Measurements from ENCODE around the gene ADAMTS10.
"Not testable (repeated sequence)": the region's sequence is repeated elsewhere in the genome, so short reads cannot be mapped to it uniquely, and the experiment has no call there.

ADAMTS10 gene

DNA sequence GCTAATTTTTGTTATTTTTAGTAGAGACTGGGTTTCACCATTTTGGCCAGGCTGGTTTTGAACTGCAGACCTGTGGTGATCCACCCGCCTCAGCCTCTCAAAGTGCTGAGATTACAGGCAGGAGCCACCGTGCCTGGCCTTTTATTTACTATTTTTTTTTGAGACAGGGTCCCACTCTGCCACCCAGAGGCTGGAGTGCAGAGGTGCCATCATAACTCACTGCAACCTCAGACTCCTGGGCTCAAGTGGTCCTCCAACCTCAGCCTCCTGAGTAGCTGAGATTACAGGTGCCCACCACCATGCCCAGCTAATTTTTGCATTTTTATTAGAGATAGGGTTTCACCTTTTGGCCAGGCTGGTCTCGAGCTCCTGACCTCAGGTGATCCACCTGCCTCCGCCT, 12.4 kb upstream of the ADAMTS10 start:
- not testable (repeated sequence) for DNase-seq

DNA sequence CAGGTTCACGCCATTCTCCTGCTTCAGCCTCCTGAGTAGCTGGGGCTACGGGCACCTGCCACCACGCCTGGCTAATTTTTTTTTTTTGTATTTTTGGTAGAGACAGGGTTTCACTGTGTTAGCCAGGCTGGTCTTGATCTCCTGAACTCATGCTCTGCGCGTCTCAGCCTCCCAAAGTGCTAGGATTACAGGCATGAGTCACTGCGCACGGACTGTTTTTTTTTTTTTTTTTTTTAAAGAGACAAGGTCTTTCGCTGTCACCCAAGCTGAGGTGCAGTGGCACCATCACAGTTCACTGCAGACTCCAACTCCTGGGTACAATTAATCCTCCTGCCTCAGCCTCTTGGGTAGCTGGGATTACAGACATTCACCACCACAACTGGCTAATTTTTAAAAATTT, 8.2 kb upstream of the ADAMTS10 start:
- no peak for DNase-seq

- no peak for DNase-seq
These were observed 7.5 kb upstream of the ADAMTS10 start for GRCh38 chr19:8617984-8618383.

- not testable (repeated sequence) for DNase-seq
These were observed 6.8 kb upstream of the ADAMTS10 start for GRCh38 chr19:8617325-8617724.

- no peak for DNase-seq
These were observed 6.3 kb upstream of the ADAMTS10 start for GRCh38 chr19:8616861-8617260.

DNA sequence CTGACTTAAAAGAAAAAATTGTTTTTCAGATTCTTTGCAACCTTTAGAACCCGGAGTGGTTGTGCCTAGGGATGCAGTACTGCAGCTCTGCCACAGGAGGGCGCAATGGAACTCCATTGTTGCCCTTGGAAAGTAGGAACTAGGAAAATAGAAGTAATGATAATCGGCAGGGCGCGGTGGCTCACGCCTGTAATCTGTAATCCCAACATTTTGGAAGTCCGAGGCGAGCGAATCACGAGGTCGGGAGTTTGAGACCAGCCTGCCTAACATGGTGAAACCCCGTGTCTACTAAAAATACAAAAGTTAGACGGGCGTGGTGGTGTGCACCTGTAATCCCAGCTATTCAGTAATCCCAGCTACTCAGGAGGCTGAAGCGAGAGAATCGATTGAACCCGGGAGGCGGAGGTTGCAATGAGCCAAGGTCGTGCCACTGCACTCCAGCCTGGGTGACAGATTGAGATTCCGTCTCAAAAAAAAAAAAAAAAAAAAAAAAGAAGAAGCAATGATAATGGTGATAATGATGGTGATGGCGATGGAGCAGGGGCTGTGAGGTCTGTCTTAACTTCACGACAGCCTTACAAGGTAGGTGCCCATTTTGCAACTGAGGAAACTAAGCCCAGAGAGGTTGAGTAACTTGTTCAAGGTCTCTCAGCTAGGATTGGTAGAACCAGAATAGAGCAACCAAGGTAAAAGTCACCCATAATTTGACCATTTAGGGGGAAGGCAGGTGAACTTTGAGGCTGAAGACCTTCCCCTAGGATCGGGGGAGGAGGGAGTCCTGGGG, 5.5 kb upstream of the ADAMTS10 start:
- peak; percentile 73 to 78 for DNase-seq

DNA sequence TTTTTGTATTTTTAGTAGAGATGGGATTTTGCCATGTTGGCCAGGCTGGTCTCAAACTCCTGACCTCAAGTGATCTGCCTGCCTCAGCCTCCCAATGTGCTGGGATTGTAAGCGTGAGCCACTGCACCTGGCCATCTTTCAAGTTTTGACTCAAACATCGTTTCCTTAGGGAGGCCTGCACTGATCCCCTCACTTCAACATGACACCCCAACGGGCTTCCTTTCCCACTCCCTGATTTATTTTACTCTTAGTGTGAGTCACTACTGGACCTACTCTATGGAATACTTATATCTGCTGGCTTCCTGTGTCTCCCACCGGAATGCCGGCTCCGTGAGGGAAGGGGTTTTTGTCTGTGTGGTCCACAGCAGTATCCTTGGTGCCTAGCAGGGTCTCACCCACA, 4.5 kb upstream of the ADAMTS10 start:
- no peak for DNase-seq

- DNase-seq = no peak
These were observed 3.9 kb upstream of the ADAMTS10 start for GRCh38 chr19:8614455-8614854.

DNA sequence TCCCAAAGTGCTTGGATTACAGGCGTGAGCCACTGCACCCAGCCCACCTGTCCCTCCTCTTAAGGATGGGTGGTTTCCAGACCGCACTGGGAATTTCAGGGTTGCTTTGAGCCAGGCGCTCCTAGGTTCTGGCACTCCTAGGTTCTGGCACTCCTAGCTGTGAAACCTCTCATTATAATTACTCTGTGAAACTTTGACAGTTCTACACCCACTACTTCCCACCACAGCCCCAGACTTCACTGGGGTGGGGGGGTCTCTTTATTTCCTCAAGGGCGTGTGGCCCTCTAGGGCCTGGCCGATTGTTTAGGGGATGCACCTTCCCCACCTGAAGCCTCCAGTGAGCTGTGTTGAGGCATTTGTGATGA, 2.3 kb upstream of the ADAMTS10 start:
- DNase-seq = no peak

DNA sequence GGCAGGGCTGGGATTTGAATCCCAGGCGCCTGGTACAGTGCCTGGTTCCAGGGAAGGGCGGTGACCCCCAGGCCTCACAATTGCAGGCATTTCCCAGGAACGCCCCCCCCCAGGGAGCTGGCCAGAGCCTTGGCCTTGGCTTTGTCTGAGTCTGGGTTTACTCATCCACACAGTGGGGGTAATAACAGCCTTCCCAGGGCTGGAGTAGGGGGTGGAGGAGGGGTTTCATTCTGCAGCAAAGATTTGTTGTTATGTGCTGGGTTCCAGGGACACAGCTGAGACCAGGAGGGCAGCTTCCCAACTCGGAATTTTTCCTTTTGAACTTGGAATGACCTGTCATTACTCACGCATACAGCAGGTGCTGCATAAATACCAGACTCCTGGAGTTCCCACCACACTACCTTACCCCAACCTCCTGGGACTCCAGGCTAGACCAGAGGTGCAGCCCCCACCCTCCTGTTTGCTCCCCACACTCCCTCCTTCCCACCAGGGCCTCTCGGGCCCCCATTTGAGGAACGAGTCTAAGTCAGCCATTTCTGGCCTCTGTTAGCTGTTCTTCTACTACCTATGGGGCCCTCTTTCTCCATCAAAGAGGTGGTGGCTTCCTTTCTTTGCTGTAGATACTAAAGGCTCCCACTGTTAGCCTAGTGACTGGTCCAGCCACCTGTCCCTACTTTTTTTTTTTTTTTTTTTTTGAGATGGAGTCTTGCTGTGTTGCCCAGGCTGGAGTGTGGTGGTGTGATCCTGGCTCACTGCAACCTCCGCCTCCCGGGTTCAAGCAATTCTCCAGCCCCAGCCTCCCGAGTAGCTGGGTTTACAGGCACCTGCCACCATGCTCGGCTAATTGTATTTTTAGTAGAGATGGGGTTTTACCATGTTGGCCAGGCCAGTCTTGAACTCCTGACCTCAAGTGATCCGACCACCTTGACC, 1.6 kb upstream of the ADAMTS10 start:
- no peak for DNase-seq

DNA sequence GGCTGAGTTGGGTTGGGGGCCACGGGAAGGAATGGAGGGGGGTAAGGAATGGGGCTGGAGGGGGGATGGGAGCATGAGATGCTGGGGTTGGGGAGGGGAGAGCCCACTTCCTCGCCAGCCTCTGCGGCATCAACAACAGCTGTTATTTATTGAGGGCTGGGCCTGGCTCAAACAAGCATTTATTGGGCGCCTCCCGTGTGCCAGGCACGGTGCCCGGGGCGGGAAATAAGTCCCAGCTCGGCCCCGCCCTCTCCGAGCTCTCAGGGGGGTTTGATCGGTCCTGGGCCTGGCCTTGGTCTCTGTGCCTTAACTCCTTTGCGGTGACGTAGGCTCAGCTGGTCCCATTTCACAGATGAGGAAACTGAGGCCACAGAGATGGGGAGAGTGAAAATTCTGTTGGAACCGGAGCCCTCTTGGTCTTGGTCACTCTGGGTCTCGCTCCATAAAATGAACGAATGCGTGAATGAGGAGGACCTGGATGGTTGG, 919 bp upstream of the ADAMTS10 start:
- DNase-seq = no peak

DNA sequence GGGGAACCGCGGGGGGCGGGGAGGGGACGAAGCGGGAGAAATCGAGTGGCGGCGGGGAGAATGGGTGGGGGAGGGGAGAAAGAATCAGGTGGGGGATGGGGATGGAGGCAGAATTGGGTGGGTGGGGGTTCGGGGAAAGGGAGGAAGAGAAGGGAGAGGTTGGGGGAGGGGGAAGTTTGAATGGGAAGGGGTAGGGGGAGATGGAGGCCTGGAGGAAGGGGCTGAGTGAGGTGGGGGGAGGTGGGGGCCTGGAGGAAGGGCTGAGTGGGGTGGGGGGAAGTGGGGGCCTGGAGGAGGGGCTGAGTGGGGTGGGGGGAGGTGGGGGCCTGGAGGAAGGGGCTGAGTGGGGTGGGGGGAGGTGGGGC, 403 bp upstream of the ADAMTS10 start:
- DNase-seq = no peak

DNA sequence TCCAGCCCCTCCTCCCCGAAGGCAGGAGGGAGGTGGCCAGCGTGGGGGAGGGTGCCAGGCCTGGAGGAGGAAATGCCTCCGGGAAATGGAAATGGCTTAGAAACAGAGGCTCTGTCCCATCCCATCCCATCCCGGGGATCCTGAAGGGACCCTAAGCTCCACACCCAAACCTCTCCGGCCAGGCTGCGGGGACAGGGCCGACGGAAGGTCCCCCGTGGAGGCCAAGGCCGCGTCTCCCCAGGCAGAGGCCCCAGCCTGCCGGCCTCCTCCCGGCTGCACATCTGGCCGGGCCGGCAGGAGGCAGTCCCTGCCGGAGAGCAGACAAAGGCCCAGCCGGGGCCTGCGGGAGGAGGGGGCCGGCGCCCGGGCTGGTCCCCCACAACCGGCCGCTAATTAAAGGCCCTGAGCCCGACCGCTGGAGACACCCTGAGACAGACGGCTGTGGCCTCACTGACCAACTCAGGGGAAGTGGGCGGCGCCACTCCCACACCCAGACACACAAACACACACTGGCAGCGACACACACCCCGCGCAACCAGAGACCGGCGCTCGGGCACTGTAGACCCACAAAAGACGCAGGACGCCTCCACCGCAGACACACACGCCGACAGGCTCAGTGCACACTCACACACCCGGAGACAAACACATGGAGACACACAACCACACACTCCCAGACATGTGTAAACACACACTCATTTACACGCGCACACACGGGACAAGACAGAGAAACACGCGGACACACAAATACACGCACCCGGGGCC, 1.1 kb downstream of the ADAMTS10 start:
- peak; percentile 43 to 47 for DNase-seq

GRCh38 chr19:8608941-8609278, 1.6 kb downstream of the ADAMTS10 start:
- no peak for DNase-seq

DNA sequence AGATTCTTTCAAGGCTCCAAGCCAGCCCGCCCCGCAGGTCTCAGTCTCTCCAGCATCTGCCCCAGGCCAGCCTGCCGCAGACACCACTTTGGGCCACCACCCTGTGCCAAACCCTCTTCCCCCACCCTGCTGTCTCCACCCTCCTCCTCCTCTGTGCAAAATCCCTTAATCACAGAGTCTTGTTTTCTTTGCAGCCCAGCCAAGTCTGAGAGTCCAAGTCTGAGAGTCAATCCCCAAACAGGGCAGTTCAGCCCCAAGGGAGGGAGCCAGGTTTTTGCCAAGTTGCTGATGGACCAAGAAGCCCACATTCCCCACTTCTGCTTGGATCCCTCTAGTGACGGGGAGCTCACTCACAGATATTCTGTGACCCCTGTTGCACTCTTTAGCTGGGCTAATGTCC, 3.1 kb downstream of the ADAMTS10 start:
- DNase-seq = no peak

DNA sequence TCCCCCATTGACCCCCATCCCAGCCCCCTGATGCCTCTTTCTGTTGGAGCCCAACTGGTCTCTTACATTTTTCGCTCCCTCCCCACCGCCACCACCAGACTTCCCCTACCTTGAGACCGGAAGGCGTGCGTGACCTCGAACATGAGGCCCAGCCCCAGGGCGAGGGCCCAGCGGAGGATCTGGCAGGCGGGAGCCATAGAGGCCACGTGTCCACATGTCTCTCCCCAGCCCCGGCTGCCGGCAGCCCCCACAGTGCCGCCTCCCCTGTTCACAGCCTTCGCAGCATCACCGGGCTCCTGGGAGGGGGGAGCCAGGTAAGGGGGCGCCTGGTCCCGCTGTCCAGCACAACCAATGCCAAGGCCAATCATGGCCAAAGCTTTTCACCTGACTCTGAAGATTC, 5.0 kb downstream of the ADAMTS10 start:
- no peak for DNase-seq

DNA sequence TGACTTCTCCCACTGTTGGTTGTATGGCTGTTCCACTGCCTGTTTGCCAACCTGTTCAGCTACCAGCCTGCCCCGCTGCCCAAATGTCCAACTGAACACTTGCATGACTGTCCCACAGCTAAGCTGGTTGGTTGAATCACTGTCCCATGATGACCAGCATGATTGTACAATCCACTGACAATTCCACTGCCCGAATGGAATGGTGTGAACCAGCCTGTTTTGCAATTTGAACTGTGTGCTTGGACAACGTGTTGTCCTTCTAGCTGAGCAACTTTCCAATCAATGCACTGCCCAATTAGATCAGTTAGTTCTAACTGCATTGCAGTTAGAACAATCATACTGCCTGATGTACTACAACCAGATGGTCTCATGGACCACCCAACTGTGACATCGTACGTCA, 8.7 kb downstream of the ADAMTS10 start:
- DNase-seq = no peak

DNA sequence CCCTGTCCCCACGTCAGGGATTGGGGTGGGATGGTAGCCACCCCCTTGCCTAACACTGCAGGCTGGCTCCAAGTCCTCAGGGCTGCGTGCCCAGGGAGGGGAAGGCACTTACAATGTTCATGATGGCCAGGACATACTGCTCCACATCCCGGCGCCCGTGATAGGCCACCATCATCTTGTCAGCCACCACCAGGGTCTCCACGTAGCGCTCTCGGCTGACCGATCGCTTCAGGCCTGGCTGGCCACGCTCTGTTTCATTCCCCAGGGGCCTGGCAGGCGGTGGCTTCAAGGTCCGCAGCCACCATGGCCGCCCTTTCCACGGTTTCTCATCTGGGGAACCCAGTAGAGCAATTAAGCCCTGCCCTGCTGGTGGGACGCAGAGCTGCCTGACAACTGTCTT, 9.7 kb downstream of the ADAMTS10 start:
- DNase-seq = no peak

DNA sequence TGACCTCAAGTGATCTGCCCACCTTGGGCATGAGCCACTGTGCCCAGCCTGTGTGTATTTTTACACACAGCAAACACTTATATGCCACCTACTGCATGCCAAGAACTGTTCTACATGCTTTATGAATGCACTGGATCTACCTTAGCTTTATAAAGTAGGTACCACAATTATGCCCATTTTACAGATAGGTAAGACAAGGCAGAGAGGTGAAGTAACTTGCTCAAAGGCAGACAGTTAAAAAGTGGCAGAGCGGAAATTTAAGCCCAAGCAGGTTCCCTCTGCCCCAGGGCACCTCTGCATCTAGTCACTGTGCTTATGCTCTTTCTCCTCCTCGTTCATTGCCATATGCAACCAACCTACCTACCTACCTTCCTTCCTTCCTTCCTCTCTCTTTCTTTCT, 10.5 kb downstream of the ADAMTS10 start:
- DNase-seq = no peak

DNA sequence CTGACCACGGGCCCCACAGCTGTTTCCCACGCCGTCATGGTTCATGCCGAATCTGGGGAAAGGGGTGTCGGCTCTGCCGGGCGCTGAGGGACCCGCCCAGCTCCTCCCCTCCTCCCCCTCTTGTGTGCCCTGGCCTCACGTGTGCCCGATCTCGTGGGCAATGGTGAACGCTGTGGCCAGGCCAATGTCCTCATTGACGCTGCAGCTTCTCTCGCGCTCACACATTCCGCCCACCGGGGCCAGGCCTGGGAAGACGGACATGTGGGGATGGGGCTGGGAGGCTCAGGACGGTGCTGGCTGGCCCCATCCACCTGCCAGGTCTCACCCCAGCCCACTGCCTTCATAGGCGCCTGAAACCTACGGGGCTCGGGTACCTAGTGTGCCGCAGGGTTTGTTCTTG, 14.3 kb downstream of the ADAMTS10 start:
- no peak for DNase-seq

- DNase-seq = no peak
These were observed 14.9 kb downstream of the ADAMTS10 start for GRCh38 chr19:8595651-8596050.

DNA sequence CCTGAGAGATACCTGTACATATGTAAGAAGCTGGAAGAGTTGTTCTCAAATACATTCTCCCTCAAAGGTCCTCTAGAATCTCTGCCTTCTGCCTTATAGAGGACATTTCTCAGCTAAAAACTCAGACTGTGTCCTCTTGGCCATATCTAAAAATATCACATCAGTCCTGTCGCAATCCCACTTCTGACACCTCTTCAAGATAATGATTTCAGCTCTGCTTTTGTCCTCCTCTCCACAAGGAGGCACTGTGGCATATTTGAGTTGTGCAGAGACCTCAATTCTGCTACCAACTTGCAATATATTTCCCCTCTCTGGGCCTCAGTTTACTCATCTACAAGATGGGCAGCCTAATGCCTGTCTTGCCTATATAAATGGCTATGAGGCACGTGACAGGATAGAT, 16.6 kb downstream of the ADAMTS10 start:
- DNase-seq = no peak

DNA sequence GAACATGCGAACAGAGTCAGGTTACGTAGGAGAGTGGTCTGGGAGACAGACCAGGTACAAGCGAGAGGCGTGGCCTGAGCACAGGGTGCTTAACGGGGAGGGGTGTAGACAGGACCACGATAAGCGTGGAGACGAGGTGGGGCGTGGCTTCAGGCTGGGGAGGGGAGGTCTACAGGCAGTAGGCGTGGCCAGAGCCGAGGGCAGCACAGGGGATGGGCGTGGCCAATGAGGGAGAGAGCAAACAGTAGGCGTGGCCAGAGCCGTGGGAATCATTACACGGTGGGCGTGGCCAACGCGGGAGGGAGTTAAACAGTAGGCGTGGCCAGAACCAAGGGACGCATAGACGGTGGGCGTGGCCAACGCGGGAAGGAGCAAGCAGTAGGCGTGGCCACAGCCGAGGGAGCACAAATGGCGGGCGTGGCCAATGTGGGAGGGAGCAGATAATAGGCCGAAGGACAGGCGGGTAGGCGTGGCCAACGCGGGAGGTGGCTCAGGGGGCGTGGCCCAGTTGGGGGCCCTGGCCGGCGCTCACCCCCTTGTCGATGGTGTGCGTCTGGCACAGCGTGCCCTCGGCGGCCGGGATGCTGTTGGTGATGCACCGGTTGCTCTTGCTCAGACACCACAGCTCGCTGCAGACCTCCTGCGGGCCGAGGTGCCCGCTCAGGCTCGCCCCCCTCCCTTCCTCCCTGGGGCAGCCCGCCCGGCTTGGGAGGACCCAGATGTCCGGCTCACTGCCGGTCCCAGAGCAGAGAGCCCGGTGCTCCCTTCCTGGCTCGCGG, 18.1 kb downstream of the ADAMTS10 start:
- DNase-seq = peak; percentile 96
